NOMO-1 treated with DMSO at 0.1 percent for 48 hours (cell line): ENCODE data around the gene ABCG1.

Source experiments
- DNase-seq: peaks from one replicate; lab custom pipeline; 2025; ENCODE audit not compliant: unreplicated experiment; lab: John Stamatoyannopoulos, UW

ABCG1 gene

DNA sequence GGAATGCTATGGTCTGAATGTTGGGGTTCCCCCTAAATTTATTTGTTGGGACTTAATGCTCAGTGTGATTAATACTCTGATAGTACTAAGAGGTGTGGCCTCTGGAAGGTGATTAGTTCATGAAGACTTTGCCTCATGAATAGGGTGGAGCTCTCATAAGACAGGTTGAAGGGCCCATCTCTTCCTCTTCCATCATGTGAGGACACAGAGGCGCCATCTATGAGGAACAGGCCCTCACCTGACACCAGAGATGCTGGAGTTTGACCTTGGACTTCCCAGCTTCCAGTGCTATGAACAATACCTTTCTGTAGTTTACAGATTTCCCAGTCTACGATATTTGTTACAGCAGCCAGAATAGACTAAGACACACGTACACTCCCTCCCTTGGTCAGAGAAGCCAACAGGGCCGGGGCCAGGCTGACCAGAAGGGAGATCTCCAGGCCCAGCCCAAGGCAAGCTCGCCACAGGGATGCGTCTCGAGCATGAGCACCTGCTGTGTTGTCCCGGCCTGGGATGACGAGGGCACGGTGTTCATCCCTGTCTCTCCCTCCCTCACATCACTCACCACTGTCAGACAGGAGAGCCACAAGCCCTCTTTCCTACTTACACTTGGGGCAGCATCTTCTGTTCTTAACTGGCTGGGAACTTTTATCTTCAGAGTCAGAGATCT, 4.7 kb upstream of the ABCG1 start:
- DNase-seq, result no peak

DNA sequence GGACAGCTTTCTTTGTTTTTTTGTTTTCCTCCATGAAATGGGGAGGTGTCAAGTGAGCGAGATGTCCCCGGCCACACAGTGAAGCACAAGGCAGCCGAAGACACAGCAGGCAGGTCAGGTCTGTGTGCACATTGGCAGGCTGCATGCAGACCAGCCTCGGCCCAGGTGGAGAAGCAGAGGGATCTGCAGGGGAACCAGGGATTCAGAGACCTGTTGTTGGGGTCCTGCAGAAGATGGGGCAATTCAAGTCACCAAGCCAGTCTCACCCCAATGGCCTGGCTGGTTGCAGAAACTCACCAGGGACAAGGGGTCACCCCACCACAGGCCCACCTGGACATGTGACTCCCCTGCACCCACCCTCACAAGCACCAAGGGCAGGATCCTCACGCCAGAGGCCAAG, 4.0 kb upstream of the ABCG1 start:
- no peak for DNase-seq

DNA sequence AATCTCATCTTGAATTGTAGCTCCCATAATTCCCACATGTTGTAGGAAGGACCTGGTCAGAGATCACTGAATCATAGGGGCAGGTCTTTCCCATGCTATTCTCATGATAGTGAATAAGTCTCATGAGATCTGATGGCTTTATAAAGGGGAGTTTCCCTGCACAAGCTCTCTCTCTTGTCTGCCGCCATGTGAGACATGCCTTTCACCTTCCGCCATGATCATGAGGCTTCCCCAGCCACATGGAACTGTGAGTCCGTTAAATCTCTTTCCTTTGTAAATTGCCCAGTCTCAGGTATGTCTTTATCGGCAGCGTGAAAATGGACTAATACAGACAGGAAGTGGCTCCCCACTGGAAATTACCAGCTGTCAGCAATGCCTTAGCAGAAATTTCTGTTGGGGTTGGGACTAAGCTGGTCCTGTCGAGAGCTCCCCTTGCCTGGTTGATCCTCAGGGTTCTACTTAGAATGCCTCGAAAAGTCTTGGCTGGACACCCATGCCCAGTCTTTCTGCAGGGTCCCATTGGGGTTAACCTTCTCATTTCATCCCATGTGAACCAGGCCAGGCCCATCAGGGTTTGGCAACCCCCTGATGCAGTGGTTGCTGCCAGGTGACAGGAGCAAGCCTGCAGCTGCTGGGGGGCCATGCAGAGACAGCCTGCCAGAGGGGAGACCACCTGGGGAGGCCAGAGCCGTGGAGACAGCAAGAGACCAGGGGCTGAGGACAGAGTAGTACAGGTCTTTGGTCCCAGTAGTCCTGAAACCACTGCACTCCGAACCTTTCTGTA, 2.8 kb upstream of the ABCG1 start:
- DNase-seq, result no peak

DNA sequence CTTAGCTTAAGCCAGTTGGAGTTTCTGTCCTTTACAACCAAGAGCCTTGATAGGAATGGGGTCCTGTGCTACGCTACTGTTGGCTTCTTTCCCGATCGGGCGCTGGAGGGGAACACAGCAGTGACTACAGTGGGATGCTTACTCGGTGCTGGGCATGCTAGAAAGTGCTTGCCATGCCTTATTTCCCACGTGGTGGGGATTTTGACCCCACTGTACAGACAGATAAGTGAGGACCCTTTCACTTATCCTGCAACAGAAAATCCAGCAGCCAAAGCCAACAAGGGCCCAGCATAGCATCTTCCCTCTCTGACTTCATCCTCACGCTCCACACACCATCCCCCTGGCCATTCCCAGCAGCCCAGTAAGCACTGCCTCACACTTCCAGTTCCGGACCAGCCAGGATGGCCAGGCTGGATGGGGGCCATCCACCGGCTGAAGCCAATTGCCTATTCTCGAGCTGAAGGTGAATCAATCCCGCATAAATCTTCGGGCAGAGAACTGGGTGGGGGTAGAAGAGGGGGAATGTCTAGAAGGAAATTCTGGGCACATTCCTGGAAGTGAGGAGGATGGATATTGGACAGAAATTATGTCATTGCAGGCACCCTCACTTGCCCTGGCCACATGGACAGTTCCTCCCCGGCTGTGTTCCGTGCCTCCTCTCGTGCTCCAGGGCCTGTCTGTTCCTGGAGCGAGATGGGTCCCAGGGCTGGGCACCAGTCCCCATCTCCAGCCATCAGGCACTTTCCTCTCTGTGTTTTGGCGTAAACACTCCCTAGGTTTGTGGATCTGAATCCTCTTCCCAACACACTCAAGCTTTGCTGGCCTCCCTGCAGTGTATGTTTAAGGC, 2.0 kb upstream of the ABCG1 start:
- DNase-seq, result no peak

DNA sequence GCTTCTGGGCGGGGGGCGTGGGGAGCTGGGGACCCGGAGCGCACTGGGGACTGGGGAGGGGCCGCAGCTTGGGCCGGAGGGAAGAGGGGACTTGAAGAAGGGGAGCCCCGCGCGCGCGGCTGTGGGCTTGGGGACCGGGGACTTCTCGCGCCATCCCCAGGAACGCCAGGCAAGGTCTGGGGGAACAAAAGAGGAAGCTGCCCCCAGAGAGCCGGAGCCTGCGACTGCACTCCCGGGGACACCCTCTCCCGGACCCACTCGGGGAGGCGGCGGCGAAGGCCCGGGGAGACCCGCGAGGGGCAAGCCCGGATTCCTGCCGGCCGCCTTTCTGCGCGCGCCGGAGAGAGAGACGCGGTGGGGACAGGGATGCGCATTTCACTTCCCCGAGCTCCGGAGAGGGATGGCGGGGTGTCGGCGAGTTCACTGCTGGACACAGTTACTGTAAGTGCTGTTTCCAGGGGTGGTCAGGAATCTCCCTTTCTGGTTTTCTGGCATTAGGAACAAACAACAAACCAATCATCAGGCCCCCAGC, 732 bp downstream of the ABCG1 start:
- DNase-seq, result peak; percentile 22

DNA sequence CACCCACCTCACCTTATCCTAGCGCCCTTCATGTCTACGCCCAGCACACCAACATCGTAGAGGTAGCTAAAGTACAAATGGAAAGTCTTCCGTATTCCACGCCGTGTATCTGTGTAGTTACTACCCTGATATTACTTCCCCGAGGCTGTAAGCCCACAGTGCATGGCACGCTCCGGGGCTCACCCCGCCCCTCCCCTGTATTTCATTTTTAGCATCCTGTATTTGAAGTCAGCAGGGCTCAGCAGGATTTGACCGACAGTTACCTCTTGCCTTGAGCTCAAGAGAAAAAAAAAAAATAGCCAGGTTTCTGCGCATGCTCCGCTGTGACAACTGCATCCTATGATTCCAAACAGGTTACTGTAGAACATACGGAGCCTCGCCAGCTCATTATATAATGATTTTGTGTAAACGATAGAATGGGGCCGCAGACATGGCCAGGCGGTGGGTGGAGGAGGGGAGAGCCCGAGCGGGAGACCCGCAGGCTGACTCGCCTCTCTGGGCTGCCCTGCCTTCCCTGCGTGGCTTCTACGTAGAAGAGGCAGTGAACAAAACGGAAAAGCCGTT, 1.3 kb downstream of the ABCG1 start:
- no peak for DNase-seq

DNA sequence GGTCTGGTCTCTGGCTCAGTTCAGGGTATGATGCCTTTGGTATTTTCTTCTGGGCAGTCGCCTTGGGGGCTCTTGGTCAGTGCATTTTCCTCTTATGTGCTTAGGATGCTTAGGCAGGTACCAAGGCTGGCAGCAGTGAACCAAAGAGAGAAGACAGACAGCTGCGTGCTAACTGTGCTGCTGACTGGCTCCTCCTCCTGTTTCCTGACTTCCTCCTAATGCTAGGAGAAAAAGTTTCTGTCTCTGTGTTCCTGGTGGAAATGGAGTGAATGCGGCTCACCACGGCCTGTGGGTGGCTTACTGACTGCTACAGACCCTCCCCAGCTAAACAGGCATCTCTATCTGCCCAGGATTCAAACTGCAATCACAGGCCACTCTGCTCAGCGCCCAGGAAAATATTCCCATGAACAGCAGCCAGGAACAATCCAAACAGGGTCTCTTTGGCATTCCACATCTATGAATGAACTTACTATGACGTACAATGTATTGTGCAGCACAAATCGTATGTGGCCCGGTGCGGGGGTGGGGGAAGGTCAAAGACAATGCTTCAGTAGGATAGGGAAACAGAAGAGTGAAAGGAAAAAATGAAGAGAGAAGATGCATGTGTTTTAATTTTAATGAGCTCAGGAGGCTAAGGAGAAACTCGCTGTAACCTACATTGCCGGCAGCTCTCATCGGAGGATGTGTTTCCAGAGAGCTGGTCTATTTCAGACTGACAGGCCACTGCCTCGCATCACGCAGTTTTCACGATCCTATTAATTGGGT, 2.8 kb downstream of the ABCG1 start:
- DNase-seq, result no peak

DNA sequence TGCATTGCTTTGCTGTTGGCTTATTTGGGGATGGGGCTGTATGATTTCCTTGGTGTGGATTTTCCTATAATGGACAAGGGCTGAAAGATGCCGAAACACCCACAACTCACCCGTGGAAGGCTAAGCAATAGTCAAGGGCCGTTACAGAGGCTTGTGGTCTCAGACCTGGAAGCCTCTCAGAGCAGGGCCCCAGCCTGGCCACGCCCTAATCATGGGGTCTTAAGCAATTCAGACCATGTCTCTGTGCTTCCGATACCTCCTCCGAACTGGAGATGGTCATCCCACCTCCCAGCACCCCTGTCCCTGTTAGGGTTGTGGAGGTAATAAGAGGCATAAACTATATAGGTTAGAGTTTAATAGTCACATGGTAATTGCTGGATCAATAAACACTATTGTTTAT, 3.4 kb downstream of the ABCG1 start:
- no peak for DNase-seq

DNA sequence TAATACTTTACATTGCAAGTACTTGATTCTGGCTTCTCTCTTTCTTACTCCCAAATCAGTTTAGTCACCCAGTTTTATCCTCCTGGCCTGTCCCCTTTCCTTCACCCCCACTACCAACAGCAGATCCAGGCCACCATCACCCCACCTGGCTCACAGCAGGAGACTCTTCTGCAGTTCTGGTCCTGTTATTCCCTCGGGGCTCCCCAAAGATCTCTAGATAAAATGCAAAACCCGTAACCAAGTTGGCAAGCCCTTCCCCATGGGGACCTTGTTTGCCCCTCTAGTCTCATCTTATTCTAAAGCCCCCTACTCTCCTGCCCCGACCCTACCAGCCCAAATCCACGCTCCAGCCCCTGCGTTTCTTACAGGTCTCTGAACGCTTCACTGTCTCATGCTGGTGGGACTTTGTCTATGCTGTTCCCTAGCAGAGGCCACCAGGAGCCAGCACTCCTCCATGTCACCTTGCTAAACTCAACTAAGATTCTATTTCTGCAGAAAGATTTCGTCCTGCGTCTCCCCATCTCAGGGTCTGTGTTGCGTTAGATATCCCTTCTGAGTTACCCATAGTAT, 4.0 kb downstream of the ABCG1 start:
- DNase-seq, result no peak

DNA sequence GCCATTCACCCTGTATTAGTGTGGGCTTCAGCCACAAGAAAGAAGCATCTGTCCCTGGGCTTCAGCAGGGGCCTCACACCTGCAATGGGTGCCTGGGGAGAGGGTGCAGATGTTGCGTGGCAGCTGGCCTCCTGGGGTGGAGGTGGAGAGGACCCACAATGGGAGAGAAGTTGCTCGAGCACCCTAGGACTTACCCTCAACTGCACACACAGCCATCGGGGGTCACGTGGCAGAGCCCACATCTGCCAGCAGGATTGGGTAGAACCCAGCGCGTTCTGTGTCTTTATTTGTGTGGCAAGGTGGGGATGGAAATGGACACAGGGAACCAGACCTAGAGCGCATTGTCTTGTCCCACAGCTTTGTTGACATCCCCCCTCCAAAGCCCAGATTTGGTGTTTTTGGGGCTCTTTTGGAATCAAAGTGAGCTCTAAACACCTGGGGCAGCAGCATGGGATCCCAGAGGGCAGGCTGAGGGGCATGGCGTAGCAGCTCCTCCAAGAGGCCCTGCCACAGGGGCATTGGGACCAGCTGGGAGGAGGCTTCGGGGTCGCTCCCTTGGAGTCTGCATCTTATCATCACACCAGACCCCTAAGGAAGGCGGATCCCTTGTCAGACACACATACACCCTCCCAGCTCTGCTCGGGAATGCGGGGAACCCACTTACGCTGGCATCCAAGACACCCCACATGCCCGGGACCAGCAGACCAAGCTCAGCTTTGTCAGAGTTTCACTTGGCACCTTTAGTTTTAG, 5.1 kb downstream of the ABCG1 start:
- DNase-seq, result no peak

DNA sequence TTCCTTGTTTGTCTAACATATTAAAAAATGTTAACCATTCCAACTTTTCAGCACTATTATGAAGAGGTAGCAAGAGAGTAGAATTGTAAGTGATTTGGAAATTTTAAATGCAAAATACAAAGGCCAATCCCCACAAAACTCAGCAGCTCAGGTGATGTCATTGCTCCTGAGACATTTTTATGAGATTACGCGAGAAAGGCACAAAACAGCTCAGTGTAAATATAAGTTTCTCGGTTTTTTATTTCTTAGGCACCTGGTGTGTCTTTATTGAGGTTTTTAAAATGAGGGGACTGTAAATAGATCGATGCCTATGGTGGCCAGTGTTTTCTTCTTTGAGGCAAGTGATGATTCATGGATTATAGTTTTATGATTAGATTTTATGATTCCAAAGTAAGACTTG, 6.1 kb downstream of the ABCG1 start:
- DNase-seq, result no peak

DNA sequence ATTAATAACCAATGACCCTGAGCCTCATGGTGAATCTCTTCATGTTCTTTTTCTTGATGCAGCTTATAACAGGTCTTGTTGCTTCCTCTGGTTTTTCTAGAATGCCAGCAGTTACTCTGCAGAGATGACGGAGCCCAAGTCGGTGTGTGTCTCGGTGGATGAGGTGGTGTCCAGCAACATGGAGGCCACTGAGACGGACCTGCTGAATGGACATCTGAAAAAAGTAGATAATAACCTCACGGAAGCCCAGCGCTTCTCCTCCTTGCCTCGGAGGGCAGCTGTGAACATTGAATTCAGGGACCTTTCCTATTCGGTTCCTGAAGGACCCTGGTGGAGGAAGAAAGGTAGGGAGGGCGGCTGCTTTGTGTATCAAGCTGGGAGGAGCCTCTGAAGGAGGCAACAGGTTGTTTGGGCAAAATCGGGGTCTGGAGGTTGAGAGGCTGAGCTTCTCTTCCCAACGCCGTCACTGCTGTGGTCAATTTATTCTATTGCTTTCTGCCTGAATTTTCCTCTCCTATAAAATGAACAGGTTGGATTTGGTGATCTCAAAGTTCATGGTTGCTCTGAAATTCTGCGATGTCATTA, 6.7 kb downstream of the ABCG1 start:
- no peak for DNase-seq

DNA sequence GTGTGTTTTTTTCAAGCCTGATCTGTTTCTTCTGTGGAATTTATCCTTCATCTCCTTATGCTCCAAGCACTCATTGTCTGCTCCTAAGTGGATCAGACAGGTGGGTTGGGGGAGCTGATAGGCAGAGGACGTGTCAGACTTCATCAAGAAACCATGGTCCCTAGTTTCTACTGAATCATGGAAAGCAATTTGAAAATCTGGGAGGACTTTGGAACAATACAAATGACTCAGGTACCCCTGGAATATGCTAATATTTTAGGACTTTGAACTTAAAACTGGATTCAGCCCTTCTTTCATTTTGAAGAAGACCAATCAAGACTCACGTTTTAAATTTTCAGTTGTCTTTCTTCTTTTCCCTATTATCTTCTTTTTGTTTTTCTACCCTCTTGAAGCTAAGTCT, 7.7 kb downstream of the ABCG1 start:
- no peak for DNase-seq

DNA sequence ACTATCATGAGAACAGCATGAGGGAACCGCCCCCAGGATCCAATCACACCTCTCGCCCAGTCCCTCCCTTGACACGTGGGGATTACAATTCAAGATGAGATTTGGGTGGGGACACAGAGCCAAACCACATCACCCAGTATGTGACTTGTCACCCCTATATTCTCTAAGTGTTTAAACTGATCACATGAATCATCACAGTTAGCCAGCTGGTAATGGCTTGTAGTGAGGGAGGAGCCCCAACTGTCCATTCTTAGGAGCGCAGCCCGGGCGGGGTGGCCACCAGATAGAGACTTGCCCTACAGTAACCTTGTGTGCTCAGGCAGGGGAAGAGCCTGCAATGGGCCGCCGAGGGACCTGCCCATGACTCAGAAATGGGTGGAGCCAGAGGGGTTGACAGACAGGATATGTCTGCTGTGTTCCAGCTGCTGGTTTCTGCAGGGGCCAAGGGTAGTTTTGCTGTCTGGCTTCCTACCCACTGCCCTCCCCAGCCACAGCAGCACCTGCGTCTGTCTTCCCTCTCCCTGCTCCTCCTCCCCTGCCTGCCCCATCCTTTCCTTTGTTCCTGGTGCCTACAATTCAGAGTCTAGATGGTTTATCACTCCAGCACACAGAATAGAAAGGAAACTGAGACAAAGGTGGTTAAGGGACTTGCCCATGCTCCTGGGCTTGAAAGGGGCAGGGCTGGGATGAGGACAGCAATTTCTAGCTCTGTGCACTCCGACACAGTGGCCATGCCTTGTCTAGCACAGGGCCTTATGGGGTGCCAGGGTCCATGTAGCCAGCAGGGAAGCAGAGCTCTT, 9.2 kb downstream of the ABCG1 start:
- DNase-seq, result peak; percentile 84

DNA sequence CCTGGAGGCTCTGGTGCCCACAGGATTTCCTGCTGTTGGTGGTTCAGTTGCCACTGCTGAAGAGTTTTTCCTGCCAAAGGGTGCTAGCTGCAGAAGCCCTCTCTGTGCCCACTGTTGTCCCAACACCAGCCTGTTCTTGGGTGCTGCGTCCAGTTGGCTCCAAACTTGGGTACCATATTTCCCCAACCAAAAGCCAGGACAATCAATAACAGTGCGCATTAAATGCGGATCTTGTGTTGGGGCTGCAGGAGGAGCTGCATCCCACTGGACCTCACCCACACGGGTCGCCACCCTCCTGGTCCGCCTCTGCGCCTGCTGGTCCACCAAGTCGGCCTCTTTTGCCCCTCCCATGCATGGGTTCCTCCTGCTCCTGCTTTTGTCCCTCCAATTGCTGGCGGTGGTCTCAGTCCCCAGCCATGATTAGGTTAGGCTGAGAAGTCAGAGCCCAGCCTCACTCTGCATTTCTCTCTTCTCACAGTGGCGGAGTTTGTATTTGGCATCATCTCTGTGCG, 9.8 kb downstream of the ABCG1 start:
- no peak for DNase-seq

DNA sequence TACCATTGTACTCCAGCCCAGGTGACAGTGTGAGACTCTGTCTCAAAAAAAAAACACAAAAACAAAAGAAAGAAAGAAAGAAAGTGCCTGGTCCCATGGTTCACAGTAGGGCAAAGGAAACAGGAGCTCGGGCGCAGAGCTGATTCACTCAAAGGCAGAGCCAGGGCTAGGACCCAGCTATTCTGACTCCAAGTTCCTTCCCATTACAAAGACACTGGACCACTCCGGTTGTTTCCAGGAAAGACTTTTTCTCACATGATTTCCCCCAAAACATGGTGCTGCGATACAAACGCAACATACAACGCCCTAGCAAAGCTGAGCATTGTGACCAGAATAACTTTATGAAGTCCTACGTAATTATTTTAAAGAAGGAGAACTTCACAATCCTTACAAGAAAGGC, 10.7 kb downstream of the ABCG1 start:
- no peak for DNase-seq

DNA sequence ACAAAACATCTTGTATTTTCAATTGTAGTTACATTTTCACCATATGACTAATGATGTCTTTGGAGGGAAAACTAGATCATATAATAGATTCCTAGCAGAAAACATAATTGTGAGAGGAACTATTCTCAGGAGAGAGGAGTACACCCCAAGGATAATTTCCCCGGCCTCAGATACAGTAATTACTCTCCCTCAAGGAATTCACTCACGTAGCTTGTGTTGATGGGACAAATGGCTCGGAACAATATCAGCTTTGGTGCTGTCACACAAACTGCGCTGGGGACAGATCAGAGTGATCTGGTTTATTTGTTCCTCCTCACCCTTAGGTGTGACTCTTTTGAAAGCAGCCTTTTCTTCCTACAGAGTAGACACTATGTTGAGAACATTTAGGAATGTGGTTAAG, 11.2 kb downstream of the ABCG1 start:
- no peak for DNase-seq

DNA sequence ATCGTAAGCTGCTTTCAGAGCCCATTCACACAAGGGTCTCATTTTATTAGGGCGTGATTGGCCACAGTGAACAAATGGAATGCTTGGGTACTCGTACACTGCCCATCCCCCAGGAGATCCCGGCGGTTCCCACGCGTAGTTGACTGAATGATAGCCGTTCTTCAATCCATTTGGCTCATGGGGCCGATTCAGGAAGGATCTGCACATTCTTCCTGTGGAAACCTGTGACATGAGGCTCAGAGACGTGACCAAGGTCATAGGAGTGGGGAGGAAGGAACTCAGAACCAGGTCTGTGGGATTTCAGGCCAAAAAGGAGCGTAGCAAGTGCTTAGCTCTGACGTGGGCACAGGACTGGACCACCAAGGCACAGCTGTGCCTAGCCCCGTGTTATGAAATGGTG, 11.7 kb downstream of the ABCG1 start:
- no peak for DNase-seq
